ENCODE results near the gene ARF1. TPM values are rescaled to one million over a fixed set of nuclear protein-coding genes. Genes with fewer than 3 reads are reported as not detected.

The ARF1 gene
- total and polyA plus RNA-seq, 10 of the 15 experiments (the other 5 are each of a cell fraction or from before 2014, with no cell fraction given), result 48.4 to 508 (median 283) TPM

DNA sequence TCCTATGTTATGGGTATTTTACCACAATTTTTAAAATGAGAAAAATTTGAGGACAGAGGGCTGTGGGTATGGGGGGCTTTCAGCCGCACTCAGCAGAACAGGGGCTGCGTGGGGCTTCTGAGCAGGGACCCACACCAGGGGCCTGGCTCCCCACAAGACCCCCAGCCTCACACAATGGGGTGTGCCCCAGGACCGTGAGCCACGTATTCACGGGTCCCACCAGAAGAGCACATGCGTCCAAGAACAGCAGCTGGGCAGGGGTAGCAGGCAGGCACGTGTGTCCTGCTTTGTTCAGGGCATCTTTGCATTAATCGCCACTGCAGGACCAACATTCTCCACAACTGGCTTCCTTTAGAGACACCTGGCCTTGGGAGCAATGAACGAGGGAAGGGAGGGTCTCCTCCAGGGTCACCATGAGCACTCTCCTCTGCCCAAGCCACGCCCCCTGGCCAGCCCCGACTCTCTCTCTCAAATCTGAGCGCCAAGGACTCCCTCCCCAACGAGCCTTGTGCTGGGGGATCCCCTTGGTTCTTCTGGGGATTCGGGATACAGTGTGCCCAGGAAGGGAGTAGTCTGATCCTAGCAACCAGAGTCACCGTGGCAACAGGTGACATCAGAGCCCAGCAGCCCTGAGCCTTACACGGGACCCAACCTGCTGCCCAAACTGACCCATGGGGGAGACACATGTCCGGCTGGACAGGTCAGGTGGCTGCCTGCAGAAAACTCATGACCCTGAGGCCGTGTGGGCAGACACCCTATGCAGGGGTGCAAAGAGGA is 7.4 kb upstream of the ARF1 start:
- Histone ChIP-seq H3K36me3 (ENCODE audit: control insufficient read depth in 2 of 2, insufficient read depth in 2 of 2, low read length in 1 of 2) (no peaks in the 10 kb centered on the region), H3K9ac (ENCODE audit: control insufficient read depth, insufficient read depth, low read length) (no peak overlapping the region), H3K27ac (ENCODE audit: control insufficient read depth, insufficient read depth) (no peak overlapping the region), H3K9me3 (replicated peaks; ENCODE audit: control insufficient read depth, insufficient read depth, low read length) (no peaks in the 10 kb centered on the region), H3K4me2 (ENCODE audit: control insufficient read depth, insufficient read depth) (no peak overlapping the region), H3K79me2 (ENCODE audit: control insufficient read depth, insufficient read depth, low read length) (peaks cover 9% of the 10 kb centered on the region), H3K4me3 (no peak overlapping the region), H2AFZ (ENCODE audit: control insufficient read depth, low read depth, low read length) (no peak overlapping the region), H3K27me3 (replicated peaks in 1 of 2; ENCODE audit: control insufficient read depth in 2 of 2, insufficient read depth in 2 of 2, low read length in 1 of 2) (no peaks in the 10 kb centered on the region), H4K20me1 (ENCODE audit: control insufficient read depth, insufficient read depth) (peaks cover 3% of the 10 kb centered on the region; the same call in 1 of the 2 replicates), H3K4me1 (ENCODE audit: control insufficient read depth, insufficient read depth, low read length) (peaks cover 4% of the 10 kb centered on the region; the same call in 1 of the 2 replicates)
- SMC1A ChIA-PET (ENCODE audit: uncharacterized antibody, unreplicated experiment), result interaction anchor here (1.7 kb wide), 1 partner anchor 77 kb away, joined by 4 read pairs; no protein-coding TSS in a partner anchor
- CTCF ChIA-PET, result interaction anchor here (1.6 to 2.7 kb wide), 2 partner anchors 71 to 77 kb away, joined by 15 to 16 read pairs; no protein-coding TSS in a partner anchor
- no peak for DNase-seq (ENCODE audit: low read depth, low spot score)
- RAD21 ChIA-PET (ENCODE audit: unreplicated experiment), result interaction anchor here (2.3 kb wide), 1 partner anchor 76 kb away, joined by 17 read pairs; no protein-coding TSS in a partner anchor
- FAIRE-seq, result no peak
- in situ Hi-C loops (cut with MboI), result no loop called here
- TF ChIP-seq IRF3 (IDR thresholded peaks at IDR 0.05) (no peak), RFX5 (IDR thresholded peaks at IDR 0.05; ENCODE audit: low read depth, low read length) (peak; percentile 86), HDGF (IDR thresholded peaks at IDR 0.05) (no peak), MYC (IDR thresholded peaks at IDR 0.05; ENCODE audit: insufficient read depth, insufficient read length, insufficient replicate concordance, low read length, severe bottlenecking) (no peak)
- 24% methylated on average over 17 of the region's 18 CpGs for WGBS (ENCODE audit: insufficient coverage, insufficient replicate concordance, low lambda C conversion rate, missing lambda C conversion rate)
- POLR2A ChIA-PET, result no interaction called here
- no TSS peak for BruUV-seq (replicated peaks)
- ATAC-seq, result no peak
- intact Hi-C loops (cut with micrococcal nuclease; ENCODE audit: unreplicated experiment), result loop anchor here (5.0 to 10.0 kb wide), 2 partner anchors 73 to 310 kb away; no protein-coding TSS in a partner anchor

Measured in GM12878 (cell line).